ENCODE measurements around the gene ARID2. TPM values are rescaled to one million over a fixed set of nuclear protein-coding genes. Genes with fewer than 3 reads are reported as not detected.

The ARID2 gene
- total RNA-seq, 1 donor from 2014 or later, result 30.2 TPM

DNA sequence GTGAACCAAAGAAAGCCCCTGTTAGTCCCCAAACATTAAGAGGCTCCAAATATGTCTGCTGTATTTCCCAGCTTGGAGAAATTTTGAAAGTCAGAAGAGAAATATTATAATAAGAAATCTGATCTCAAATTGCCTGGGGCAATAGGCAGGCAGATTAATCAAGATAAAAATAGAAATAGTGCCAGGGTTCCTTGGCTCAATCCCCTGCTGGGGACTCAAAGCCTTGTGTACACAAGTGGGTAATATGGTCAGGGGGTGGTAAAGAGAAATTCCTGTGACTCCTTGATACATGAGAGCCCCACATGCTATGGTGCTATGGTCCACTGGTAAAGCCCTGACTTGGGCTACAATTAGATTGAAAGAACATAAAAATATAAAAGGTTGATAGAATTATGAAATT is 41.3 kb upstream of the ARID2 start:
- H3K4me3 ChIP-seq, result no peak overlapping the region
- DNase-seq (no peak), ATAC-seq (no peak)
- intact Hi-C loops (cut with DNase I), result no loop called here
- H3K4me1 ChIP-seq, result no peaks in the 10 kb centered on the region
- no peaks in the 10 kb centered on the region for H3K27me3 ChIP-seq
- H3K36me3 ChIP-seq, result no peaks in the 10 kb centered on the region
- H3K9me3 ChIP-seq, result no peaks in the 10 kb centered on the region
- TF ChIP-seq, protein P1, sequence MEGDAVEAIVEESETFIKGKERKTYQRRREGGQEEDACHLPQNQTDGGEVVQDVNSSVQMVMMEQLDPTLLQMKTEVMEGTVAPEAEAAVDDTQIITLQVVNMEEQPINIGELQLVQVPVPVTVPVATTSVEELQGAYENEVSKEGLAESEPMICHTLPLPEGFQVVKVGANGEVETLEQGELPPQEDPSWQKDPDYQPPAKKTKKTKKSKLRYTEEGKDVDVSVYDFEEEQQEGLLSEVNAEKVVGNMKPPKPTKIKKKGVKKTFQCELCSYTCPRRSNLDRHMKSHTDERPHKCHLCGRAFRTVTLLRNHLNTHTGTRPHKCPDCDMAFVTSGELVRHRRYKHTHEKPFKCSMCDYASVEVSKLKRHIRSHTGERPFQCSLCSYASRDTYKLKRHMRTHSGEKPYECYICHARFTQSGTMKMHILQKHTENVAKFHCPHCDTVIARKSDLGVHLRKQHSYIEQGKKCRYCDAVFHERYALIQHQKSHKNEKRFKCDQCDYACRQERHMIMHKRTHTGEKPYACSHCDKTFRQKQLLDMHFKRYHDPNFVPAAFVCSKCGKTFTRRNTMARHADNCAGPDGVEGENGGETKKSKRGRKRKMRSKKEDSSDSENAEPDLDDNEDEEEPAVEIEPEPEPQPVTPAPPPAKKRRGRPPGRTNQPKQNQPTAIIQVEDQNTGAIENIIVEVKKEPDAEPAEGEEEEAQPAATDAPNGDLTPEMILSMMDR (IDR thresholded peaks at IDR 0.05), result no peak
- no peak overlapping the region for H3K27ac ChIP-seq

DNA sequence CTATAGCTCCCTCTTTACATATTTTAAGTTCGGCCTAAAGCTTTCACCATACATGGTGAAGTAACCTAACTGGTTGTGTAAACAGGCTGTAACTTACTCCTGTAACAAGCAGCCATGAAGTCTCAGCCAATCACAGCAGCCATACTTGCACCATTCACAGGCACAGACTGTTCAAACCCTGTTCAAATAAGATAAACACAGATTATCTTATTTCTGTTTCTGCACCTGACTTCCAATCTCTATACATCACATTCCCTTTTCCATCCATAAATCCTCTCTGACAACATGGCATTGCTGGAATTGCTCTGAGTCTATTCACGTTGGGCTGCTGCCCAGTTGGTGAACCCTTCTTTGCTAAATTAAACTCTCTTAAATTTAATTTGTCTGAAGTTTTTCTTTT is 34.5 kb upstream of the ARID2 start:
- Histone ChIP-seq H3K4me3 (no peak overlapping the region), H3K27me3 (no peaks in the 10 kb centered on the region), H3K9me3 (no peaks in the 10 kb centered on the region), H3K36me3 (no peaks in the 10 kb centered on the region), H3K4me1 (no peaks in the 10 kb centered on the region), H3K27ac (no peak overlapping the region)
- TF ChIP-seq, protein P1 (IDR thresholded peaks at IDR 0.05), result no peak
- DNase-seq, result no peak
- intact Hi-C loops (cut with DNase I), result no loop called here
- ATAC-seq, result no peak

DNA sequence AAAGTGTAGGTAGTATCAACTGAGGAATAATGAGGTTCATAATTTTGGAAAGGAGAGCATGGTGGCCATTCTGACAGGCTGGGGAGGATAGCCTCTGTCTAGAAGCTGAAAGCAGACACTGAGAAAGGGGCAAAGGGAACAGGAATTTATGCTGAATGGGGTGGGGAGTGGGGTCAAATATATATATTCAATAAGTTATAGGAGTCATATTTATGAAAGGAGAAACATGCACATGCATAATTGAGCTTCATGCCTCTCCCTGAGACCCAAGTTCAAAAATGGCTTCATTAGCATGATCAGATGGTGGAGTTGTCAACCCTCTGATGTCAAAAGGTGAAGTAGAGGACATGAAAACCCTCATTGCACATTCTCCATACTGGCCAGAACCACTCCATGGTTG is 33.9 kb upstream of the ARID2 start:
- DNase-seq (no peak), ATAC-seq (no peak)
- Histone ChIP-seq H3K27ac (no peak overlapping the region), H3K9me3 (no peaks in the 10 kb centered on the region), H3K4me1 (no peaks in the 10 kb centered on the region), H3K4me3 (no peak overlapping the region), H3K36me3 (no peaks in the 10 kb centered on the region), H3K27me3 (no peaks in the 10 kb centered on the region)
- TF ChIP-seq, protein P1 (IDR thresholded peaks at IDR 0.05), result no peak
- intact Hi-C loops (cut with DNase I), result no loop called here

DNA sequence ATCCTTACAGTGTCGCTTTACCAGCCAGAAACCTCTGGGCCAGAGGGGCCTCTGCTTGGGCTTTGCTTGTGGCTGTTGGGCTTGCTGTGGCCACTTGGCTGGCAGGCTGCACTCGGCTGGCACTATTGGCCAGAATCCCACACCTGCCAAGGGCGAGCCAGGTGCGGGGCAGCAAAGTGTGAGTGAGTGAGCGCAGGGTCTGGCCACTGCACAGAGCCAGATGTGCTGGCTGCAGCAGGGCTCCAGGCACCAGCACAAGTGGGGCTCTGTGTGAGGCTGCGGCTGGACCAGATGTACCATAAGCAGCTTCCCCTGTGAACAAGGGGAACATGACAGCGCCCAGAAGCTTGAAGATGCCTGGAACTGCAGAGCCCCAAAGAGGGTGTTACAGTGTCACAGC is 33.5 kb upstream of the ARID2 start:
- Histone ChIP-seq H3K4me3 (no peak overlapping the region), H3K36me3 (no peaks in the 10 kb centered on the region), H3K27ac (no peak overlapping the region), H3K4me1 (no peaks in the 10 kb centered on the region), H3K9me3 (no peaks in the 10 kb centered on the region), H3K27me3 (no peaks in the 10 kb centered on the region)
- intact Hi-C loops (cut with DNase I), result no loop called here
- TF ChIP-seq, protein P1 (IDR thresholded peaks at IDR 0.05), result no peak
- DNase-seq (no peak), ATAC-seq (no peak)

DNA sequence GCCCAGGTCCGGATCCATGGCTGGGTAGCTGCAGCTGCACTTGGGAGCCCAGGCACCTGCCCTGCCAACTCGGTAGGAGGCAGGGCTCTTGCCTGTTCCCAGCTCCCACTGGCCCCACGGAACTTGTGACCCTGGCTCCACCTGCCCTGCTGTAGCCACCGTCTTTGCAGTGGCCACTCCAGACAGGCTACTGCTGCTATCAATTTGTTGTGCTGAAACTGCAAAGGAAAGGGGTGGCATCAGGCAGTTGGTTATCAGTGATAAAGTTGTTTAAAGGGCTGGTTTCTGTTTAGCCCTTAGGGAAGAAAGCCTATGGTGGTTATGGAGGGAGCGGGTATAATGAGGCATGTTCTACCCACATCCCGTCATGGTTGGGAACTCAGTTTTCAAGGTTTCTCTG is 32.1 kb upstream of the ARID2 start:
- Histone ChIP-seq H3K4me1 (no peaks in the 10 kb centered on the region), H3K27me3 (no peaks in the 10 kb centered on the region), H3K27ac (no peak overlapping the region), H3K4me3 (no peak overlapping the region), H3K36me3 (no peaks in the 10 kb centered on the region), H3K9me3 (no peaks in the 10 kb centered on the region)
- DNase-seq, result no peak
- no peak for ATAC-seq
- TF ChIP-seq, protein P1 (IDR thresholded peaks at IDR 0.05), result no peak
- intact Hi-C loops (cut with DNase I), result no loop called here

DNA sequence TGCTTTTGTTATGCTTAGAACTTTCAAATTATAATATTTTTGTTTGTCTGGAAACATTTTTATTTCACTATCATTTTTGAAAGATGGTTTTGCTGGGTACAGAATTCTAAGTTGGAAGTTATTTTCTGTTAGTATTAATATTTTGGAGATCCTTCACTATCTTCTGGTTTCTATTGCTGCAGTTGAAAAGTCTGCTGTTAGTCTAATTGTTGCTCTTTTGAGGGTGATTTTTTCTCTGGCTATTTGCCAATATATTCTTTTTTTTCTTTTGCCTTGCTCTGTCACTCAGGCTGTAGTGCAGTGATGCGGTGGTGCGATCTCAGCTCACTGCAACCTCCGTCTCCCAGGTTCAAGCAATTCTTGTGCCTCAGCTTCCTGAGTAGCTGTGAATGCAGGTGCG is 28.2 kb upstream of the ARID2 start:
- ATAC-seq, result no peak
- TF ChIP-seq, protein P1 (IDR thresholded peaks at IDR 0.05), result no peak
- no peak overlapping the region for H3K27ac ChIP-seq
- intact Hi-C loops (cut with DNase I), result no loop called here
- no peak for DNase-seq
- H3K9me3 ChIP-seq, result no peaks in the 10 kb centered on the region
- no peak overlapping the region for H3K4me3 ChIP-seq
- no peaks in the 10 kb centered on the region for H3K36me3 ChIP-seq
- H3K4me1 ChIP-seq, result no peaks in the 10 kb centered on the region
- no peaks in the 10 kb centered on the region for H3K27me3 ChIP-seq

All from upper lobe of right lung (tissue), 1 donor.